OCI-LY3 (cell line): ENCODE results near the gene TTC7B.

Source experiments
- EZH2phosphoT487 ChIP-seq: fragments of 200-600 bp; shearing (Covaris generic); IDR thresholded peaks from 2 replicates; pipeline ENCODE4 v1.6.1; 2018; ENCODE audit warnings: antibody characterized with exemption, mixed run types, low read depth
- TF ChIP-seq, protein P1 (sequence below): fragments of 200-600, 300-600 bp; sonication (generic); IDR thresholded peaks from 2 replicates; pipeline ENCODE4 v1.5.1; 2014; ENCODE audit warnings: antibody characterized with exemption, low read length, low read depth

GRCh38 chr14:90496379-90496778 is 319.9 kb downstream of the TTC7B start:
- TF ChIP-seq, protein P1, sequence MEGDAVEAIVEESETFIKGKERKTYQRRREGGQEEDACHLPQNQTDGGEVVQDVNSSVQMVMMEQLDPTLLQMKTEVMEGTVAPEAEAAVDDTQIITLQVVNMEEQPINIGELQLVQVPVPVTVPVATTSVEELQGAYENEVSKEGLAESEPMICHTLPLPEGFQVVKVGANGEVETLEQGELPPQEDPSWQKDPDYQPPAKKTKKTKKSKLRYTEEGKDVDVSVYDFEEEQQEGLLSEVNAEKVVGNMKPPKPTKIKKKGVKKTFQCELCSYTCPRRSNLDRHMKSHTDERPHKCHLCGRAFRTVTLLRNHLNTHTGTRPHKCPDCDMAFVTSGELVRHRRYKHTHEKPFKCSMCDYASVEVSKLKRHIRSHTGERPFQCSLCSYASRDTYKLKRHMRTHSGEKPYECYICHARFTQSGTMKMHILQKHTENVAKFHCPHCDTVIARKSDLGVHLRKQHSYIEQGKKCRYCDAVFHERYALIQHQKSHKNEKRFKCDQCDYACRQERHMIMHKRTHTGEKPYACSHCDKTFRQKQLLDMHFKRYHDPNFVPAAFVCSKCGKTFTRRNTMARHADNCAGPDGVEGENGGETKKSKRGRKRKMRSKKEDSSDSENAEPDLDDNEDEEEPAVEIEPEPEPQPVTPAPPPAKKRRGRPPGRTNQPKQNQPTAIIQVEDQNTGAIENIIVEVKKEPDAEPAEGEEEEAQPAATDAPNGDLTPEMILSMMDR, result no peak
- no peak for TF ChIP-seq EZH2phosphoT487
